K562 (cell line): ENCODE results near the gene PPM1D. TPM values are rescaled to one million over a fixed set of nuclear protein-coding genes. Genes with fewer than 3 reads are reported as not detected.
A peak's percentile ranks its signal among the peaks of the same experiment; 100 is the strongest.

ENCODE experiments used
- ARHGAP35 ChIP-seq: fragments of 450-650 bp; IDR thresholded peaks from 2 replicates; pipeline ENCODE4 v1.6.1; 2018; ENCODE audit not compliant: partially characterized antibody
- SMAD3 ChIP-seq: fragments of 450-650 bp; formaldehyde crosslinking; conservative IDR thresholded peaks from 2 replicates; pipeline ENCODE4 v1.4.0; 2020; ENCODE audit warnings: mild to moderate bottlenecking
- polyA plus RNA-seq, 8 experiments: library from polyadenylated mRNA; depleted of rRNA in 4 of 8; stranded (reverse) in 5 of 8; unstranded in 3 of 8; fragments of >200 nt; fragmentation: Nextera tagmentation in 2 of 8; fragmentation: Illumina TruSeq in 1 of 8; extraction: Ambion mirVana in 2 of 8; extraction: Trizol in 1 of 8; gene quantifications; 2 replicates each; pipeline versions ENCODE4 v1.2.1 to v1.2.3, GENCODE V29; 2011 to 2014; ENCODE audit warnings: inconsistent platforms in 1 of 8, missing spikeins in 1 of 8
- total RNA-seq, 7 experiments: library from RNA; depleted of rRNA in 6 of 7; stranded (reverse); fragments of >200 nt in 6 of 7; fragmentation: Illumina TruSeq in 2 of 7; extraction: Trizol in 2 of 7; gene quantifications; 2 replicates each; pipeline versions ENCODE4 v1.2.1 to v1.2.3, GENCODE V29; 2011 to 2021; ENCODE audit warnings: low replicate concordance in 1 of 7
- TF ChIP-seq, protein P1 (sequence below), 2 experiments: fragments of 150-350 bp in 1 of 2; IDR thresholded peaks; 2 replicates each; pipeline ENCODE4 v1.6.1; 2012 to 2016; ENCODE audit warnings: low read depth in 2 of 2, low read length in 2 of 2, mild to moderate bottlenecking in 1 of 2, moderate library complexity in 1 of 2
- TF ChIP-seq, protein P2 (sequence below): fragments of 150-350 bp; IDR thresholded peaks from 2 replicates; pipeline ENCODE4 v1.6.1; 2014; ENCODE audit warnings: low read depth, mild to moderate bottlenecking, low read length, borderline replicate concordance
- TF ChIP-seq, protein P3 (sequence below): fragments of 450-650 bp; IDR thresholded peaks from 2 replicates; pipeline ENCODE4 v1.6.1; 2017; ENCODE audit warnings: antibody characterized with exemption, mild to moderate bottlenecking
- TF ChIP-seq, protein P4 (sequence below): fragments of 250-450 bp; sonication (Bioruptor Pico); IDR thresholded peaks from 2 replicates; pipeline ENCODE4 v1.8.0; 2022; ENCODE audit warnings: inconsistent platforms, mild to moderate bottlenecking, moderate library complexity, borderline replicate concordance
- TF ChIP-seq, protein P5 (sequence below): sonication (generic); formaldehyde crosslinking; IDR thresholded peaks from 2 replicates; pipeline ENCODE4 v1.9.0; 2022; ENCODE audit warnings: mild to moderate bottlenecking, missing genetic modification reagents
- TF ChIP-seq, protein P6 (sequence below): IDR thresholded peaks from 2 replicates; pipeline ENCODE4 v1.6.1; 2011; ENCODE audit warnings: borderline replicate concordance, low read depth, mild to moderate bottlenecking, moderate library complexity, low read length; ENCODE audit not compliant: insufficient read depth, poor library complexity, severe bottlenecking

PPM1D gene
- total and polyA plus RNA-seq, 9 of the 15 experiments (the other 6 are each of a cell fraction or from before 2014, with no cell fraction given): 2.1 to 19.0 (median 7.8) TPM

DNA sequence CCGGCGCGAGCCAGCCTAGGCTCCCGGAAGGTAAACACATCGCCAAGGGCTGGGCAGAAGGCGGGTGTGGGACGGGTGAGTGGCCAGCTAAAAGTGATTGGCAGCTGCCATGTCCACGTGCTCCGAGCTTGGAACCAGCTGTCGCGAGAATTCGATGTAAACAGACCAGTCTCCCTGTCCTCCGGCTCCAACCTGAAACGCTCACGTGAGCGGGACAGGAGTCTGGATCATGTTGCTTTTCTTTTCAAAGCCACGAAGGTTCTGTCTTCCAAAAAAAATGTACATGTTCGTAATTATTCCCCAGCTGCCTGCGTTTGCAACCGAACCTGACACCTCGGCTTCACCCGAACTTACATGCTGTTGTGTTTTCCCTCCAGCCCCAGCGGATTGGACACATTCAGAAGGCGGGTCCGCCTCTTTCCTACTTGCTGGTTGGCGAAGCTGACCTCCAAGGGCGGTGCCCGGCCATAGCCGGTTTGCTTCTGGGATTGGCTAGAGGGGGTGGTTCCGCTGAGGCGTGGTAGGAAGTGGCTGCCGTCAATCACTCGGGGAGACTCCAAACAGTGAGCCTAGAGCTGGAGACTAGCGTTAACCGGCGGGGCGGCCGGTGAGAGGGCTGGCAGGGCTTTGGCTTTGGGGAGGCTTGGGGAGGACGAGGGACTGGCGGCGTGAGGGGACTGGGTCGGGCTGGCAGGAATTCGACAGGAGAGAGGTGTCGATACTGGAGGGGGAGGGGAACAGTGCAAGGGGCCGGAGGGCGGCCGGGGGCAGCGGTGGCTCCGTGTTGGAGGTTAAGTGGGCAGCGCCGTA is 77.5 kb downstream of the PPM1D start, which contains the start of gene BCAS3 (continued):
- TF ChIP-seq, protein P1, sequence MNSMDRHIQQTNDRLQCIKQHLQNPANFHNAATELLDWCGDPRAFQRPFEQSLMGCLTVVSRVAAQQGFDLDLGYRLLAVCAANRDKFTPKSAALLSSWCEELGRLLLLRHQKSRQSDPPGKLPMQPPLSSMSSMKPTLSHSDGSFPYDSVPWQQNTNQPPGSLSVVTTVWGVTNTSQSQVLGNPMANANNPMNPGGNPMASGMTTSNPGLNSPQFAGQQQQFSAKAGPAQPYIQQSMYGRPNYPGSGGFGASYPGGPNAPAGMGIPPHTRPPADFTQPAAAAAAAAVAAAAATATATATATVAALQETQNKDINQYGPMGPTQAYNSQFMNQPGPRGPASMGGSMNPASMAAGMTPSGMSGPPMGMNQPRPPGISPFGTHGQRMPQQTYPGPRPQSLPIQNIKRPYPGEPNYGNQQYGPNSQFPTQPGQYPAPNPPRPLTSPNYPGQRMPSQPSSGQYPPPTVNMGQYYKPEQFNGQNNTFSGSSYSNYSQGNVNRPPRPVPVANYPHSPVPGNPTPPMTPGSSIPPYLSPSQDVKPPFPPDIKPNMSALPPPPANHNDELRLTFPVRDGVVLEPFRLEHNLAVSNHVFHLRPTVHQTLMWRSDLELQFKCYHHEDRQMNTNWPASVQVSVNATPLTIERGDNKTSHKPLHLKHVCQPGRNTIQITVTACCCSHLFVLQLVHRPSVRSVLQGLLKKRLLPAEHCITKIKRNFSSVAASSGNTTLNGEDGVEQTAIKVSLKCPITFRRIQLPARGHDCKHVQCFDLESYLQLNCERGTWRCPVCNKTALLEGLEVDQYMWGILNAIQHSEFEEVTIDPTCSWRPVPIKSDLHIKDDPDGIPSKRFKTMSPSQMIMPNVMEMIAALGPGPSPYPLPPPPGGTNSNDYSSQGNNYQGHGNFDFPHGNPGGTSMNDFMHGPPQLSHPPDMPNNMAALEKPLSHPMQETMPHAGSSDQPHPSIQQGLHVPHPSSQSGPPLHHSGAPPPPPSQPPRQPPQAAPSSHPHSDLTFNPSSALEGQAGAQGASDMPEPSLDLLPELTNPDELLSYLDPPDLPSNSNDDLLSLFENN (IDR thresholded peaks at IDR 0.05; ENCODE audit: low read depth in 2 of 2, low read length in 2 of 2): peak in 1 of 2 experiments; percentile 43; a peak in 1 of 4 replicates
- TF ChIP-seq SMAD3: no peak
- TF ChIP-seq, protein P2, sequence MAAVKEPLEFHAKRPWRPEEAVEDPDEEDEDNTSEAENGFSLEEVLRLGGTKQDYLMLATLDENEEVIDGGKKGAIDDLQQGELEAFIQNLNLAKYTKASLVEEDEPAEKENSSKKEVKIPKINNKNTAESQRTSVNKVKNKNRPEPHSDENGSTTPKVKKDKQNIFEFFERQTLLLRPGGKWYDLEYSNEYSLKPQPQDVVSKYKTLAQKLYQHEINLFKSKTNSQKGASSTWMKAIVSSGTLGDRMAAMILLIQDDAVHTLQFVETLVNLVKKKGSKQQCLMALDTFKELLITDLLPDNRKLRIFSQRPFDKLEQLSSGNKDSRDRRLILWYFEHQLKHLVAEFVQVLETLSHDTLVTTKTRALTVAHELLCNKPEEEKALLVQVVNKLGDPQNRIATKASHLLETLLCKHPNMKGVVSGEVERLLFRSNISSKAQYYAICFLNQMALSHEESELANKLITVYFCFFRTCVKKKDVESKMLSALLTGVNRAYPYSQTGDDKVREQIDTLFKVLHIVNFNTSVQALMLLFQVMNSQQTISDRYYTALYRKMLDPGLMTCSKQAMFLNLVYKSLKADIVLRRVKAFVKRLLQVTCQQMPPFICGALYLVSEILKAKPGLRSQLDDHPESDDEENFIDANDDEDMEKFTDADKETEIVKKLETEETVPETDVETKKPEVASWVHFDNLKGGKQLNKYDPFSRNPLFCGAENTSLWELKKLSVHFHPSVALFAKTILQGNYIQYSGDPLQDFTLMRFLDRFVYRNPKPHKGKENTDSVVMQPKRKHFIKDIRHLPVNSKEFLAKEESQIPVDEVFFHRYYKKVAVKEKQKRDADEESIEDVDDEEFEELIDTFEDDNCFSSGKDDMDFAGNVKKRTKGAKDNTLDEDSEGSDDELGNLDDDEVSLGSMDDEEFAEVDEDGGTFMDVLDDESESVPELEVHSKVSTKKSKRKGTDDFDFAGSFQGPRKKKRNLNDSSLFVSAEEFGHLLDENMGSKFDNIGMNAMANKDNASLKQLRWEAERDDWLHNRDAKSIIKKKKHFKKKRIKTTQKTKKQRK: peak; percentile 88
- TF ChIP-seq, protein P3, sequence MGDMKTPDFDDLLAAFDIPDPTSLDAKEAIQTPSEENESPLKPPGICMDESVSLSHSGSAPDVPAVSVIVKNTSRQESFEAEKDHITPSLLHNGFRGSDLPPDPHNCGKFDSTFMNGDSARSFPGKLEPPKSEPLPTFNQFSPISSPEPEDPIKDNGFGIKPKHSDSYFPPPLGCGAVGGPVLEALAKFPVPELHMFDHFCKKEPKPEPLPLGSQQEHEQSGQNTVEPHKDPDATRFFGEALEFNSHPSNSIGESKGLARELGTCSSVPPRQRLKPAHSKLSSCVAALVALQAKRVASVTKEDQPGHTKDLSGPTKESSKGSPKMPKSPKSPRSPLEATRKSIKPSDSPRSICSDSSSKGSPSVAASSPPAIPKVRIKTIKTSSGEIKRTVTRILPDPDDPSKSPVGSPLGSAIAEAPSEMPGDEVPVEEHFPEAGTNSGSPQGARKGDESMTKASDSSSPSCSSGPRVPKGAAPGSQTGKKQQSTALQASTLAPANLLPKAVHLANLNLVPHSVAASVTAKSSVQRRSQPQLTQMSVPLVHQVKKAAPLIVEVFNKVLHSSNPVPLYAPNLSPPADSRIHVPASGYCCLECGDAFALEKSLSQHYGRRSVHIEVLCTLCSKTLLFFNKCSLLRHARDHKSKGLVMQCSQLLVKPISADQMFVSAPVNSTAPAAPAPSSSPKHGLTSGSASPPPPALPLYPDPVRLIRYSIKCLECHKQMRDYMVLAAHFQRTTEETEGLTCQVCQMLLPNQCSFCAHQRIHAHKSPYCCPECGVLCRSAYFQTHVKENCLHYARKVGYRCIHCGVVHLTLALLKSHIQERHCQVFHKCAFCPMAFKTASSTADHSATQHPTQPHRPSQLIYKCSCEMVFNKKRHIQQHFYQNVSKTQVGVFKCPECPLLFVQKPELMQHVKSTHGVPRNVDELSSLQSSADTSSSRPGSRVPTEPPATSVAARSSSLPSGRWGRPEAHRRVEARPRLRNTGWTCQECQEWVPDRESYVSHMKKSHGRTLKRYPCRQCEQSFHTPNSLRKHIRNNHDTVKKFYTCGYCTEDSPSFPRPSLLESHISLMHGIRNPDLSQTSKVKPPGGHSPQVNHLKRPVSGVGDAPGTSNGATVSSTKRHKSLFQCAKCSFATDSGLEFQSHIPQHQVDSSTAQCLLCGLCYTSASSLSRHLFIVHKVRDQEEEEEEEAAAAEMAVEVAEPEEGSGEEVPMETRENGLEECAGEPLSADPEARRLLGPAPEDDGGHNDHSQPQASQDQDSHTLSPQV: no peak
- TF ChIP-seq, protein P4, sequence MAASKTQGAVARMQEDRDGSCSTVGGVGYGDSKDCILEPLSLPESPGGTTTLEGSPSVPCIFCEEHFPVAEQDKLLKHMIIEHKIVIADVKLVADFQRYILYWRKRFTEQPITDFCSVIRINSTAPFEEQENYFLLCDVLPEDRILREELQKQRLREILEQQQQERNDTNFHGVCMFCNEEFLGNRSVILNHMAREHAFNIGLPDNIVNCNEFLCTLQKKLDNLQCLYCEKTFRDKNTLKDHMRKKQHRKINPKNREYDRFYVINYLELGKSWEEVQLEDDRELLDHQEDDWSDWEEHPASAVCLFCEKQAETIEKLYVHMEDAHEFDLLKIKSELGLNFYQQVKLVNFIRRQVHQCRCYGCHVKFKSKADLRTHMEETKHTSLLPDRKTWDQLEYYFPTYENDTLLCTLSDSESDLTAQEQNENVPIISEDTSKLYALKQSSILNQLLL (CRISPR knock-in tag): no peak
- peak; percentile 86 for TF ChIP-seq ARHGAP35
- TF ChIP-seq, protein P5, sequence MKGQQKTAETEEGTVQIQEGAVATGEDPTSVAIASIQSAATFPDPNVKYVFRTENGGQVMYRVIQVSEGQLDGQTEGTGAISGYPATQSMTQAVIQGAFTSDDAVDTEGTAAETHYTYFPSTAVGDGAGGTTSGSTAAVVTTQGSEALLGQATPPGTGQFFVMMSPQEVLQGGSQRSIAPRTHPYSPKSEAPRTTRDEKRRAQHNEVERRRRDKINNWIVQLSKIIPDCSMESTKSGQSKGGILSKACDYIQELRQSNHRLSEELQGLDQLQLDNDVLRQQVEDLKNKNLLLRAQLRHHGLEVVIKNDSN (CRISPR knock-in tag): peak; percentile 96
- TF ChIP-seq, protein P6, sequence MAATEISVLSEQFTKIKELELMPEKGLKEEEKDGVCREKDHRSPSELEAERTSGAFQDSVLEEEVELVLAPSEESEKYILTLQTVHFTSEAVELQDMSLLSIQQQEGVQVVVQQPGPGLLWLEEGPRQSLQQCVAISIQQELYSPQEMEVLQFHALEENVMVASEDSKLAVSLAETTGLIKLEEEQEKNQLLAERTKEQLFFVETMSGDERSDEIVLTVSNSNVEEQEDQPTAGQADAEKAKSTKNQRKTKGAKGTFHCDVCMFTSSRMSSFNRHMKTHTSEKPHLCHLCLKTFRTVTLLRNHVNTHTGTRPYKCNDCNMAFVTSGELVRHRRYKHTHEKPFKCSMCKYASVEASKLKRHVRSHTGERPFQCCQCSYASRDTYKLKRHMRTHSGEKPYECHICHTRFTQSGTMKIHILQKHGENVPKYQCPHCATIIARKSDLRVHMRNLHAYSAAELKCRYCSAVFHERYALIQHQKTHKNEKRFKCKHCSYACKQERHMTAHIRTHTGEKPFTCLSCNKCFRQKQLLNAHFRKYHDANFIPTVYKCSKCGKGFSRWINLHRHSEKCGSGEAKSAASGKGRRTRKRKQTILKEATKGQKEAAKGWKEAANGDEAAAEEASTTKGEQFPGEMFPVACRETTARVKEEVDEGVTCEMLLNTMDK: no peak
